ENCODE data around the gene GABARAPL1.
"Not testable (repeated sequence)": the region's sequence is repeated elsewhere in the genome, so short reads cannot be mapped to it uniquely, and the experiment has no call there.

GABARAPL1 gene

DNA sequence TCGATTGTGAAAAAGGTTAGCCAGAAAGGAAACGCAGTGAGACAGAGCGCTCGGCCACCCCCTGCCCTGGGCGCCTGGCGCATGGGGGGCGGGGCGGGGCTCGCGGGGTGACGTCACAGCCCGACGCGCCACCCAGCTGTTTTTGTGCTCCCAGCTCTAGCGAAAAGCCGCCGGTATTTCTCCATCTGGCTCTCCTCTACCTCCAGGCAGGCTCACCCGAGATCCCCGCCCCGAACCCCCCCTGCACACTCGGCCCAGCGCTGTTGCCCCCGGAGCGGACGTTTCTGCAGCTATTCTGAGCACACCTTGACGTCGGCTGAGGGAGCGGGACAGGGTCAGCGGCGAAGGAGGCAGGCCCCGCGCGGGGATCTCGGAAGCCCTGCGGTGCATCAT is at the start of gene GABARAPL1:
TSS of gene GABARAPL1 (plus strand) at position 139 of the 393 bp plus-strand sequence. CDS start at position 392, 253 bp downstream.
- peak; percentile 82 for DNase-seq (ENCODE audit: low spot score)

GRCh38 chr12:10163084-10163483 is 49.6 kb upstream of the GABARAPL1 start:
- DNase-seq (ENCODE audit: low spot score), result no peak

DNA sequence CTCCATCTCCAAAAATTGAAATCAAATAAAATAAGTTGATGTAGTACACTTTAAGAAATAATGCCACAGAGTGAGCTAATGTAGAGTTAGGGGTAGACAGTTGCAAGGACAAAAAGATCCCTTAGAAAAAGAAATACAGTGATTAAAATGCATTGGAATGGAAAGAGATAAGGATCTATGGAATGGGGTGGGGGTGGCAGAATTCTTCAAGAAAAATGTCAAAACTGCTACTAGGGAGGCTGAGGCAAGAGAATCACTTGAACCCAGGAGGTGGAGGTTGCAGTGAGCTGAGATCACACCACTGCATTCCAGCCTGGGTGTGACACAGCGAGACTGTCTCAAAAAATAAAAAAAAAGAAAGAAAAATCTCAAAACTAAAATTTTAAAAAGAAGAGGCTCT is 47.3 kb upstream of the GABARAPL1 start:
- no peak for DNase-seq (ENCODE audit: low spot score)

DNA sequence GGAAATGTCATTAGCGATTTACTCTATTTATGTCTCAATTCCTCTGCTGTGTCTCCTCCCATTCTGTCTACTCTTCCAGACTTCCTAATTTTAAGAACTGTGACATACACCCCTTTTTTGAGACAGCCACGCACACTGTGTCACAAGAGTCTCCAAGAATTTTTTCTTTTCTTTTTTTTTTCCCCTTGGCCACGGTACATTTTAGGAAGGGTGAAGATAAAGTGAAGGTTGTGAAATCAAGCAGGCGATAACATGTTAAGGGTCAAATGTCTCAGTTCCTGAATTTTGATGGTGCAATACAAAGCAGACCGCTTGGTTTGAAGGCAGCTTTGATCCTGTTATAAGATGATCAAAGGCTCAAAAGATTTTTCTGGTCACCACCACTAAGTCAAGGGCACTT is 45.1 kb upstream of the GABARAPL1 start:
- no peak for DNase-seq (ENCODE audit: low spot score)

DNA sequence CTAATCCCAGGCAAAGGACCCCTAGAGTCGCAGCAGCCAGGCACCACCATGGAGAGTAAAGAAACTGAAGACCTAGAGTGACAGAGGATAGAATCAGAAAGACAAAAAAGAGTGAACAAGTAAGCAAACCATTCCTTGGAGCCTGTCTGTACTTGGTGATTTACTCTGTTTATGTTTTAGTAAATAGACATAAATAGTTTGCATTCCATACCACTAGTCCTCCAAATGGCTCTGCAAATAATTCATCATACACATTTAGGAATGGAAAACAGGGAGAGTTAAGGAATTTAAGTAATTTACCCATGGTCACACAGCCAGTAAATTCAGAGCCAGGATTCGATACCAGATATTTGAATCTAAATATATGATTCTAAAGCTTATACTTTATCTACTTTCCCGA is 43.6 kb upstream of the GABARAPL1 start:
- no peak for DNase-seq (ENCODE audit: low spot score)

DNA sequence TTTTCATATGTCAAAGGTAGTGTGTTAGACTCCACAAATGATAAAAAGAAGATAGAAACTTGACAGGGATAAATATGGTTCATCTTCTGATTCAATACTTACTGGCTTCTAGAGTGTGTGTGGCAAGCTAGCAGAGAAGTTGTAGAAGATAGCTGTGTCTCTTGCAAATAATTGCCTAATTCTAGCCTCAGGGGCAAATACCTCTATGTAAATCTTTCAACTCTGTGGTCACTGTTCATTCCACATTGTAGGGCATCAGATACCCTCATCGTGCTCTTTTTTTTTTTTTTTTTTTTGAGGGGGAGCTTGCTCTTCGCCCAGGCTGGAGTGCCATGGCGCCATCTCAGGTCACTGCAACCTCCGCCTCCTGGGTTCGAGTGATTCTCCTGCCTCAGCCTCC is 42.5 kb upstream of the GABARAPL1 start:
- DNase-seq (ENCODE audit: low spot score), result no peak

GRCh38 chr12:10171973-10172728 is 40.5 kb upstream of the GABARAPL1 start, which contains the start of gene OLR1:
OLR1 (minus strand) TSS chr12:10172132; CDS start chr12:10172077, 55 bp downstream.
- DNase-seq (ENCODE audit: low spot score), result peak; percentile 31

- no peak for DNase-seq (ENCODE audit: low spot score)
Measured at GRCh38 chr12:10174986-10175614, 37.6 kb upstream of the GABARAPL1 start.

- DNase-seq (ENCODE audit: low spot score), result no peak
Measured at GRCh38 chr12:10175846-10176636, 36.6 kb upstream of the GABARAPL1 start.

- DNase-seq (ENCODE audit: low spot score), result no peak
Measured at GRCh38 chr12:10178821-10179220, 33.9 kb upstream of the GABARAPL1 start, which contains the start of gene TMEM52B. TMEM52B (plus strand) TSS chr12:10179032; CDS start chr12:10179575, 543 bp downstream.

DNA sequence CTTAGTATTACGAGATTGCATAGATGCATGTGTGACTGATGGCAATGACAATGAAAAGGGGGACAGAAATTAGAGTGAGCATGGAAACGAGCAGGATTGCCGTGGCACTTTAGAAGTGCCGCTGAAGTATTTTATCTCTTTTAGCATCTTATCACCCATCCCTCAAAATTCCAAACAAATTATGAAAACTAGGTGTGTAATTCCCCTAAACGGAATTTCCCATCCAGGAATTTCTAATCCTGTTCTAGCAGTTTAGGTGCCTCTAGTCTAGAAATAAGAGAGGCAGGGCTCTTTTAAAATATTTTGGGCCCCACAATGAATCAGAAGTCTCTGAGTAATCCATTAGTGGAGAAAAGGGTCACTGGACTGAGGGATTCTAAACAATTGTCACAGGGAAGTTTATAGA is 32.9 kb upstream of the GABARAPL1 start:
- DNase-seq (ENCODE audit: low spot score), result peak; percentile 43

- peak; percentile 60 for DNase-seq (ENCODE audit: low spot score)
Measured at GRCh38 chr12:10182354-10183049, 30.2 kb upstream of the GABARAPL1 start.

DNA sequence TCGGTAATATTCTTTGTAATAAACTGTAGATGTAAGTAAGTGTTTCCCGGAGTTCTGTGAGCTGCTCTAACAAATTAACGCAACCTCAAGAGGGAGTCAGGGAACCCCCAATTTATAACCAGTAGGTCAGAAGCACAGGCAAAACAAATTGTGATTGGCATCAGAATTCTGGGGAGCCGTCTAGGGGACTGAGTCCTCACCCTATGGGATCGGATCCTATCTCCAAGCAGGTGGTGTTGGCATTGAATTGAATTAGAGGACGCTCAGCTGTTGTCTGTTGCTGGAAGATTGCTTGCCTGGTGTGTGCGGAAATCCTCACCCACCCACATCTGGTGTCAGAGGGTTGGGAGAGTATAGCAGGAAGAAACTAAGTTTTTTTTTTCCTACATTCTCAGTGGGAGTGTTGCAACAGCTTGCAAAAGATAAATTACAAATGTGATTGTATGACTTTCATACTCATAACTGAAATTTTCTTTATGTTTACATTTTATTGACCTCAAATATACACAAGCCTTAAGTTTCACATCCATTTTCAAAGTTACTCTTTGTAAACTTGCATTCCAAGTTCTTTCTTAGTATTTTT is 28.3 kb upstream of the GABARAPL1 start:
- peak; percentile 72 for DNase-seq (ENCODE audit: low spot score)

- no peak for DNase-seq (ENCODE audit: low spot score)
Measured at GRCh38 chr12:10186299-10186698, 26.4 kb upstream of the GABARAPL1 start.

DNA sequence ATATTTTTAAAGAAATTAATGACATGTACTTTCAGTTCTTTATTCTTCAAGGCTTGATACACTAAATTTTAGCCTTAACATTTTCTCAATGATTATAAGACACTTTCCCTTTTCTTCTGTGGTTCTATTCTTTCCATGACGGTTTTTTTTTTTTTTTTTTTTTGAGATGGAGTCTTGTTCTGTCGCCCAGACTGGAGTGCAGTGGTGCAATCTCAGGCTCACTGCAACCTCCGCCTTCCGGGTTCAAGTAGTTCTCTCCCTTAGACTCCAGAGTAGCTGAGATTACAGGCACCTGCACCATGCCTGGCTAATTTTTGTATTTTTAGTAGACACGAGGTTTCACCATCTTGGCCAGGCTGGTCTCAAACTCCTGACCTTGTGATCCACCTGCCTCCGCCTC is 25.7 kb upstream of the GABARAPL1 start:
- DNase-seq (ENCODE audit: low spot score), result not testable (repeated sequence)

- peak; percentile 63 for DNase-seq (ENCODE audit: low spot score)
Measured at GRCh38 chr12:10189653-10190052, 23.0 kb upstream of the GABARAPL1 start.

GRCh38 chr12:10190558-10191388 is 21.9 kb upstream of the GABARAPL1 start:
- peak; percentile 83 for DNase-seq (ENCODE audit: low spot score)

DNA sequence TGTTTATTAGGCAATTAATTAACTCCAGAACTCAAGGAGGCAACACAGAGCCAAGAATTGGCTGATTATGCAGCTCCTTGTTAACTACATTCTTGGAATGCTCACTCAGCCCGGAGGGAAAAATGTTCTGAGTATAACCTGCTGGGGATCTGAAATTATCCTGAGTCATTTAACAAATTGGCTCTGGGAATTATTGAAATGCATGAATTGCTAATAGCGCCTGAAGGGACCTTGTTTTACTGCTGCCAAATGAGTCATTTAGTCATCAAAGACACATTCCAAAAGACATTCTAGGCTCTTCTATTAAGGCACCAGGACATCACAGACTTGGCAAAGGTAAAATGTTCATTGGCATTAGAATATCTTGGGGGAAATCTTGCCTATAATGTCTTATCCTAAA is 20.8 kb upstream of the GABARAPL1 start:
- peak; percentile 59 for DNase-seq (ENCODE audit: low spot score)

DNA sequence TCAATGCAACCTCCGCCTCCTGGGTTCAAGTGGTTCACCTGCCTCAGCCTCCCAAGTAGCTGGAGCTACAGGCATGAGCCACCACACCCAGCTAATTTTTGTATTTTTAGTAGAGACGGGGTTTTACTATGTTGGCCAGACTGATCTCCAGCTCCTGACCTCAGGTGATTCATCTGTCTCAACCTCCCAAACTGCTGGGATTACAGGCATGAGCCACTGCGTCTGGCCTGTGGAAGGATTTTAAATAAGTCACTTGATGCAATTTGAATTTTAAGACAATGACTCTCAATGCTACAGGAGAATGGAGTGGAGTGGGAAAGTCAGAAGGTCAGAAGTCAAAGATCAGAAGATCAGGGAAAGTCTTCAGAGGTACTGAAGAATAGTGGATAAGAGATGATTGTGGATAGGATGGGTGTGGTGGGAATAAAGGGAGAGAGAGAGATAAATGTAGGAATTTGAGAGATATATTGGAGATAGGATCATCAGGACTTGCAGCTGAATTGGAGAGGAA is 18.5 kb upstream of the GABARAPL1 start:
- DNase-seq (ENCODE audit: low spot score), result no peak

DNA sequence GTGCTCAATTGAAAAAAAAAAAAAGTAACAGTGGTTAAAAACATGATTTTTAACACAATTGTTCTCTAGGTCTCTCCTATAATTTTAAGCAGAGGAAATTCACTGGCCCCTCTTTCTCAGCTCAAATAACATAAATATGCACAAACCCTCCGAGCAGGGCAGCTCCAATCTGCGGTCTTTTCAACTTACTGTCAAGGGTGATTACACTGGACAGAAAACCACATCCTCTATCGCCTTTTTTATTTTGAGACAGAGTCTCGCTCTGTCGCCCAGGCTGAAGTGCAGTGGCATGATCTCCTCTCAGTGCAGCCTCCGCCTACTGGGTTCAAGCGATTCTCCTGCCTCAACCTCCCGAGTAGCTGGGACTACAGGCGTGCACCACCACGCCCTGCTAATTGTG is 16.5 kb upstream of the GABARAPL1 start:
- no peak for DNase-seq (ENCODE audit: low spot score)

All from hepatic stellate cell (primary cell).